Naive thymus-derived CD8-positive, alpha-beta T cell (primary cell): Measurements from ENCODE around the gene CTNNA1. TPM values are rescaled to one million over a fixed set of nuclear protein-coding genes. Genes with fewer than 3 reads are reported as not detected.

Source experiments
- ATAC-seq, 2 donors: fragments of 150-1000 bp; cut with Tn5 transposase in 1 of 2; sonication (Bioruptor Pico), chemical (Tn5 transposase) in 1 of 2; 1 replicate in 1 of 2; 2 replicates in 1 of 2; pipeline ENCODE4 v1.10.0; 2021; ENCODE audit warnings: mild to moderate bottlenecking in 2 of 2, moderate library complexity in 2 of 2
- POLR2A ChIA-PET: fragments of 350-600 bp; sonication (Branson Sonifier 250); formaldehyde crosslinking; loops from one replicate; lab custom pipeline; 2021; ENCODE audit warnings: antibody characterized with exemption; lab: Charles Lee
- DNase-seq, 10 donors: peaks; one replicate each; pipeline versions ENCODE4 v3.0.0 to v3.0.0-alpha.2; 2020 to 2022
- H3K27ac Mint-ChIP-seq, 10 donors: one replicate each; pipeline ENCODE4 v1.8.0; 2020 to 2022; ENCODE audit warnings: mild to moderate bottlenecking in 10 of 10, mixed read lengths in 10 of 10, moderate library complexity in 4 of 10, inconsistent platforms in 1 of 10
- H3K27me3 Mint-ChIP-seq, 5 donors: one replicate each; pipeline ENCODE4 v1.8.0; 2021 to 2022; ENCODE audit warnings: mixed read lengths in 5 of 5
- H3K36me3 Mint-ChIP-seq, 3 donors: one replicate each; pipeline ENCODE4 v1.8.0; 2020 to 2022; ENCODE audit warnings: mixed read lengths in 3 of 3, mild to moderate bottlenecking in 2 of 3, inconsistent platforms in 1 of 3
- H3K4me1 Mint-ChIP-seq, 4 donors: one replicate each; pipeline ENCODE4 v1.8.0; 2021 to 2022; ENCODE audit warnings: mixed read lengths in 4 of 4
- H3K4me3 Mint-ChIP-seq, 10 donors: one replicate each; pipeline ENCODE4 v1.8.0; 2020 to 2022; ENCODE audit warnings: mild to moderate bottlenecking in 10 of 10, mixed read lengths in 10 of 10, moderate library complexity in 6 of 10, inconsistent platforms in 1 of 10
- H3K9me3 Mint-ChIP-seq, 9 donors: one replicate each; pipeline ENCODE4 v1.8.0; 2020 to 2022; ENCODE audit warnings: mixed read lengths in 9 of 9, mild to moderate bottlenecking in 3 of 9, inconsistent platforms in 1 of 9, moderate library complexity in 1 of 9
- polyA plus RNA-seq, 3 donors: library from polyadenylated mRNA; unstranded; fragments of 300-500 nt; fragmentation: Illumina TruSeq; gene quantifications; one replicate each; pipeline ENCODE4 v1.2.3, GENCODE V29; 2021
- total RNA-seq, 8 experiments: library from RNA in 2 of 8; stranded (reverse) in 2 of 8; gene quantifications; one replicate each; pipeline ENCODE4 v1.2.3 and lab custom pipeline; 2021 to 2026

CTNNA1 gene
- total and polyA plus RNA-seq, 5 experiments from 2014 or later, result 0.34 to 5.7 (median 4.0) TPM; not detected in 1

- Mint-ChIP-seq H3K27ac (no peak overlapping the region), H3K4me1 (peaks cover 0 to 18% (median 3%) of the 10 kb centered on the region in 4 donors), H3K4me3 (no peak overlapping the region), H3K27me3 (peaks cover 0 to 12% (median 9%) of the 10 kb centered on the region in 5 donors), H3K36me3 (no peaks in the 10 kb centered on the region), H3K9me3 (no peaks in the 10 kb centered on the region)
- POLR2A ChIA-PET, result no interaction called here
- DNase-seq (no peak), ATAC-seq (no peak)
Observed at GRCh38 chr5:138849439-138849838, 96.2 kb downstream of the CTNNA1 start.

- H3K36me3 Mint-ChIP-seq, result no peaks in the 10 kb centered on the region
- H3K4me3 Mint-ChIP-seq, result no peak overlapping the region
- POLR2A ChIA-PET, result no interaction called here
- H3K4me1 Mint-ChIP-seq, result peaks cover 0 to 20% (median 3%) of the 10 kb centered on the region in 4 donors
- DNase-seq, result no peak
- H3K27ac Mint-ChIP-seq, result no peak overlapping the region
- H3K9me3 Mint-ChIP-seq, result no peaks in the 10 kb centered on the region
- peaks cover 0 to 12% (median 9%) of the 10 kb centered on the region in 5 donors for H3K27me3 Mint-ChIP-seq
- no peak for ATAC-seq
Observed at GRCh38 chr5:138849882-138850281, 96.7 kb downstream of the CTNNA1 start.

GRCh38 chr5:138850865-138851435, 97.7 kb downstream of the CTNNA1 start:
- no peaks in the 10 kb centered on the region for H3K9me3 Mint-ChIP-seq
- no peaks in the 10 kb centered on the region for H3K36me3 Mint-ChIP-seq
- DNase-seq (no peak), ATAC-seq (no peak)
- H3K4me3 Mint-ChIP-seq, result no peak overlapping the region
- H3K4me1 Mint-ChIP-seq, result peaks cover 0 to 20% (median 3%) of the 10 kb centered on the region in 4 donors
- POLR2A ChIA-PET, result no interaction called here
- H3K27me3 Mint-ChIP-seq, result peaks cover 0 to 12% (median 7%) of the 10 kb centered on the region in 5 donors
- H3K27ac Mint-ChIP-seq, result no peak overlapping the region

GRCh38 chr5:138853132-138853531, 99.9 kb downstream of the CTNNA1 start:
- H3K4me3 Mint-ChIP-seq, result no peak overlapping the region
- POLR2A ChIA-PET, result no interaction called here
- ATAC-seq (no peak), DNase-seq (no peak)
- peaks cover 0 to 12% (median 4%) of the 10 kb centered on the region in 5 donors for H3K27me3 Mint-ChIP-seq
- H3K4me1 Mint-ChIP-seq, result peaks cover 0 to 16% (median 3%) of the 10 kb centered on the region in 4 donors
- H3K36me3 Mint-ChIP-seq, result no peaks in the 10 kb centered on the region
- H3K27ac Mint-ChIP-seq, result peak overlapping the region in 1 of 10 donors; percentile 63
- H3K9me3 Mint-ChIP-seq, result no peaks in the 10 kb centered on the region

GRCh38 chr5:138867011-138867410, 113.8 kb downstream of the CTNNA1 start:
- ATAC-seq (no peak), DNase-seq (no peak)
- H3K4me1 Mint-ChIP-seq, result peaks cover 4 to 9% (median 7%) of the 10 kb centered on the region in 4 donors
- no peak overlapping the region for H3K27ac Mint-ChIP-seq
- POLR2A ChIA-PET, result no interaction called here
- no peak overlapping the region for H3K4me3 Mint-ChIP-seq
- peaks cover 0 to 30% (median 11%) of the 10 kb centered on the region in 9 donors for H3K9me3 Mint-ChIP-seq
- H3K27me3 Mint-ChIP-seq, result peaks cover 10 to 35% (median 14%) of the 10 kb centered on the region in 5 donors
- peaks cover 0 to 16% (median 12%) of the 10 kb centered on the region in 3 donors for H3K36me3 Mint-ChIP-seq

GRCh38 chr5:138869038-138869437, 115.8 kb downstream of the CTNNA1 start:
- H3K36me3 Mint-ChIP-seq, result peaks cover 0 to 16% (median 5%) of the 10 kb centered on the region in 3 donors
- no peak for ATAC-seq
- POLR2A ChIA-PET, result no interaction called here
- peaks cover 0 to 12% (median 5%) of the 10 kb centered on the region in 9 donors for H3K9me3 Mint-ChIP-seq
- no peak for DNase-seq
- no peak overlapping the region for H3K4me3 Mint-ChIP-seq
- H3K27ac Mint-ChIP-seq, result no peak overlapping the region
- H3K4me1 Mint-ChIP-seq, result peaks cover 7 to 13% (median 11%) of the 10 kb centered on the region in 4 donors
- peaks cover 11 to 48% (median 21%) of the 10 kb centered on the region in 5 donors for H3K27me3 Mint-ChIP-seq

GRCh38 chr5:138869763-138870500, 116.7 kb downstream of the CTNNA1 start:
- peaks cover 11 to 46% (median 24%) of the 10 kb centered on the region in 5 donors for H3K27me3 Mint-ChIP-seq
- ATAC-seq, result no peak

GRCh38 chr5:138870611-138871010, 117.4 kb downstream of the CTNNA1 start:
- peaks cover 0 to 2% (median 0%) of the 10 kb centered on the region in 9 donors for H3K9me3 Mint-ChIP-seq
- DNase-seq, result no peak
- peaks cover 0 to under 1% (median 0%) of the 10 kb centered on the region in 3 donors for H3K36me3 Mint-ChIP-seq
- no peak for ATAC-seq
- H3K27me3 Mint-ChIP-seq, result peaks cover 11 to 51% (median 27%) of the 10 kb centered on the region in 5 donors
- POLR2A ChIA-PET, result no interaction called here
- no peak overlapping the region for H3K4me3 Mint-ChIP-seq
- no peak overlapping the region for H3K27ac Mint-ChIP-seq
- peaks cover 7 to 13% (median 11%) of the 10 kb centered on the region in 4 donors for H3K4me1 Mint-ChIP-seq

More at GRCh38 chr5:138869763-138870500, 116.7 kb downstream of the CTNNA1 start:
- Mint-ChIP-seq H3K4me1 (peaks cover 7 to 13% (median 11%) of the 10 kb centered on the region in 4 donors), H3K9me3 (peaks cover 0 to 5% (median 0%) of the 10 kb centered on the region in 9 donors), H3K36me3 (peaks cover 0 to 7% (median 0%) of the 10 kb centered on the region in 3 donors), H3K27ac (no peak overlapping the region), H3K4me3 (no peak overlapping the region)
- POLR2A ChIA-PET, result no interaction called here
- no peak for DNase-seq

- Mint-ChIP-seq H3K27me3 (peaks cover 11 to 59% (median 34%) of the 10 kb centered on the region in 5 donors), H3K4me1 (peaks cover 7 to 13% (median 11%) of the 10 kb centered on the region in 4 donors), H3K27ac (no peak overlapping the region), H3K9me3 (peaks cover 0 to 4% (median 0%) of the 10 kb centered on the region in 9 donors), H3K36me3 (peaks cover 0 to 5% (median 0%) of the 10 kb centered on the region in 3 donors), H3K4me3 (no peak overlapping the region)
- DNase-seq, result no peak
- POLR2A ChIA-PET, result interaction anchor here (0.7 kb wide), 1 partner anchor 424 kb away, joined by 3 read pairs; no protein-coding TSS in a partner anchor
- ATAC-seq, result no peak
Observed at GRCh38 chr5:138872841-138873465, 119.7 kb downstream of the CTNNA1 start.

GRCh38 chr5:138873466-138874221, 120.4 kb downstream of the CTNNA1 start:
- POLR2A ChIA-PET, result interaction anchor here (0.7 kb wide), 1 partner anchor 424 kb away, joined by 3 read pairs; no protein-coding TSS in a partner anchor

GRCh38 chr5:138874241-138874640, 121.0 kb downstream of the CTNNA1 start:
- no peak overlapping the region for H3K4me3 Mint-ChIP-seq
- DNase-seq, result no peak
- peaks cover 9 to 54% (median 34%) of the 10 kb centered on the region in 5 donors for H3K27me3 Mint-ChIP-seq
- peaks cover 0 to 4% (median 0%) of the 10 kb centered on the region in 9 donors for H3K9me3 Mint-ChIP-seq
- no peak overlapping the region for H3K27ac Mint-ChIP-seq
- ATAC-seq, result no peak
- H3K36me3 Mint-ChIP-seq, result peaks cover 0 to 5% (median 0%) of the 10 kb centered on the region in 3 donors
- peaks cover 7 to 13% (median 11%) of the 10 kb centered on the region in 4 donors for H3K4me1 Mint-ChIP-seq
- POLR2A ChIA-PET, result no interaction called here

More at GRCh38 chr5:138873466-138874221, 120.4 kb downstream of the CTNNA1 start:
- Mint-ChIP-seq H3K27me3 (peaks cover 9 to 59% (median 34%) of the 10 kb centered on the region in 5 donors), H3K27ac (no peak overlapping the region), H3K36me3 (peaks cover 0 to 5% (median 0%) of the 10 kb centered on the region in 3 donors), H3K9me3 (peaks cover 0 to 4% (median 0%) of the 10 kb centered on the region in 9 donors), H3K4me3 (no peak overlapping the region), H3K4me1 (peaks cover 7 to 13% (median 11%) of the 10 kb centered on the region in 4 donors)
- ATAC-seq, result no peak
- DNase-seq, result no peak
